ENCODE measurements around the gene CTSL.

Gene CTSL

DNA sequence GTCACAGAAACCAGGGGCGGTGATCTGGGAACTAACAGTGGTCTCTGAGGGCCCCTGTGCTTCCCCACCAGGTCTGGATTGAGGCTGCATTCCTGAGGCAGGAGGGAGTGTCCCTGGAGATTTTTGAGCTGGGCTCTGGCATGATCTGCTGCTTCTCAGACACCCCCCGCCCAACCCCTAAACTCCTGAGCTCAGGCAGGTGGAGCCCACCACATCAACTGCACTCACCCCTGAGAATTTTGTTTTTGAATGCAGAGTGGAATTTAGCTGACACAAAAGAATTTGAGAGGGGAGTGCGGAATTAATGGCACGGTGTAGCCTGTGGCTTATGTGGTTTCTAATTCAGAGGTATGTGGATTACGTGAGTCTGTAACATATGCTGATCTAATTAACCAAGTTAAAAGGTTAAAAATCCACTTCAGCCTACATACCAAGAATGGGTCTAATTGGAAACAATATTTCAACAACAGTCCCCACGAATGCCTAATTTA, 23.9 kb upstream of the CTSL start:
- DNase-seq: peak; percentile 50

DNA sequence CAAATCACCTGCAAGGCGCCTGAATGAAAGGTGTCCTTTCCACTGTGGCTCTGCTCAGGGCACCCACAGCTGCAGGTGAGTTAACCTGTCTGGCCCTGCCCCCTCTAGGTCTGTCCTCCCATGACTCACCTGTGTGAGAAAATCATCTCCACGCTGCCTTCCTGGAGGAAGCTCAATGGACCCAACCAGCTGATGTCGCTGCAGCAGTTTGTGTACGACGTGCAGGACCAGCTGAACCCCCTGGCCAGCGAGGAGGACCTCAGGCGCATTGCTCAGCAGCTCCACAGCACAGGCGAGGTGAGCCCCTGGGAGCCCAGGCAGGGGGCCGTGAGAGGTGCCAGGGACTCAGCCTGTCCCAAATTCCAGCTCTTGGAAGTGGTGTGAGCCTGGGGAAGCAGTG, 23.0 kb upstream of the CTSL start:
- no peak for DNase-seq

DNA sequence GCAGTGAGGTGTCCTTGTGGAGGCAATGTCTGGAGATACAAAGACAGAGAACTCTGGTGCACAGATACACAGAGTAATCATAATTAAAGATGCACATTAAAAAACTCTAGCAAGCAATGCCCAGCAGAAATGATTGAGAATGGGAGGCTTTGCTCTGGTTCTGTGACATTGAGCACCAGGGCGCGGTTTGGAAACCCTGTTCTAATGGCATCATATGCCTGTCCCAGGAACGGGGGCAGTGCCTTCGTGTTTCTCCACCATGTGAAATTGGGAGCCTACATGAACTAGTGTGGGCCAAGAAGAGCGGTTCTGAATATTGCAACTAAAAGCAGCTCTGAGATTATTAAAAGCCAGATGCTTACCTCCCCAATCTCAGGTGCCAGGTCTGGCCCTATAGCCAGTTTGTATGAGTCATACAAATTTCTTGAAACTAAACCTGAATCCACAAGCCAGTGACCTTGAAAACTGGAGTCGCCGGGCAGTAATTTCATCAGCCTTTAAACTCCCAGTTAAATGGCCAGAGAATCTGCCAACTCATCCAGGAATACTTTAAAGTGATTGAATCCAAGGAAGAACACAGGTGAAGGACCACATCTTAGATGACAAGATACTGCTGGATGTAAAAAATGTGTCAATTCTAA, 22.2 kb upstream of the CTSL start:
- no peak for DNase-seq

DNA sequence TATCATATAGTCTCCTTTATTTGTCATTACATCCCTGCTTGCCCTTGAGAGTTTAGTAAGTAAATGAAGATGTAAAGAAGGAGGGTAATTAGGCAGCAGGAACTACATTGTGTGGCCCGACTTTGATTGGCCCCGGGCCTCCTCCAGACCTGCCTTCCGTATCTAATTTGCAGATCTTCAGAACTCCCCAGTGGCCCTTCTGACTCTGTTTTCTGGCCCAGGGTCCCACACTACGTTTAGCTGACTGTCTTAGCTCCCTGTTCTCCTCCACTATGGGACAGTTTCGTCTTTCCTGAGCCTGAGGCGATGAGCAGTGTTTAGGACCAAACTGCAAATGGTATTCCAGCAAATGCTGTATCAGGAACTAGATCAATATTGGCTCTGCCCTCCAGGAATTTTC, 21.6 kb upstream of the CTSL start:
- DNase-seq: no peak

DNA sequence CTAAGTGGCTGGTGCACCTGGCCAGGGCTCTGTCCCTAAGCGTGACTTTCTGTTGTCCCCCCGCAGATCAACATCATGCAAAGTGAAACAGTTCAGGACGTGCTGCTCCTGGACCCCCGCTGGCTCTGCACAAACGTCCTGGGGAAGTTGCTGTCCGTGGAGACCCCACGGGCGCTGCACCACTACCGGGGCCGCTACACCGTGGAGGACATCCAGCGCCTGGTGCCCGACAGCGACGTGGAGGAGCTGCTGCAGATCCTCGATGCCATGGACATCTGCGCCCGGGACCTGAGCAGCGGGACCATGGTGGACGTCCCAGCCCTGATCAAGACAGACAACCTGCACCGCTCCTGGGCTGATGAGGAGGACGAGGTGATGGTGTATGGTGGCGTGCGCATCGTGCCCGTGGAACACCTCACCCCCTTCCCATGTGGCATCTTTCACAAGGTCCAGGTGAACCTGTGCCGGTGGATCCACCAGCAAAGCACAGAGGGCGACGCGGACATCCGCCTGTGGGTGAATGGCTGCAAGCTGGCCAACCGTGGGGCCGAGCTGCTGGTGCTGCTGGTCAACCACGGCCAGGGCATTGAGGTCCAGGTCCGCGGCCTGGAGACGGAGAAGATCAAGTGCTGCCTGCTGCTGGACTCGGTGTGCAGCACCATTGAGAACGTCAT, 19.7 kb upstream of the CTSL start:
- no peak for DNase-seq

DNA sequence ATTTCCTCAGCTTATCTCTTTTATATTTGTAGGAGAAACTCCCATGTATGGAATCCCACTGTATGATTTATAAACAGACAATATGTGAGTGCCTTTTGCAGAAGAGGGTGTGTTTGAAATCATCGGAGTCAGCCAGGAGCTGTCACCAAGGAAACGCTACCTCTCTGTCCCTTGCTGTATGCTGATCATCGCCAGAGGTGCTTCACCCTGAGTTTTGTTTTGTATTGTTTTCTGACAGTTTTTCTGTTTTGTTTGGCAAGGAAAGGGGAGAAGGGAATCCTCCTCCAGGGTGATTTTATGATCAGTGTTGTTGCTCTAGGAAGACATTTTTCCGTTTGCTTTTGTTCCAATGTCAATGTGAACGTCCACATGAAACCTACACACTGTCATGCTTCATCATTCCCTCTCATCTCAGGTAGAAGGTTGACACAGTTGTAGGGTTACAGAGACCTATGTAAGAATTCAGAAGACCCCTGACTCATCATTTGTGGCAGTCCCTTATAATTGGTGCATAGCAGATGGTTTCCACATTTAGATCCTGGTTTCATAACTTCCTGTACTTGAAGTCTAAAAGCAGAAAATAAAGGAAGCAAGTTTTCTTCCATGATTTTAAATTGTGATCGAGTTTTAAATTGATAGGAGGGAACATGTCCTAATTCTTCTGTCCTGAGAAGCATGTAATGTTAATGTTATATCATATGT, 18.0 kb upstream of the CTSL start:
- no peak for DNase-seq

DNA sequence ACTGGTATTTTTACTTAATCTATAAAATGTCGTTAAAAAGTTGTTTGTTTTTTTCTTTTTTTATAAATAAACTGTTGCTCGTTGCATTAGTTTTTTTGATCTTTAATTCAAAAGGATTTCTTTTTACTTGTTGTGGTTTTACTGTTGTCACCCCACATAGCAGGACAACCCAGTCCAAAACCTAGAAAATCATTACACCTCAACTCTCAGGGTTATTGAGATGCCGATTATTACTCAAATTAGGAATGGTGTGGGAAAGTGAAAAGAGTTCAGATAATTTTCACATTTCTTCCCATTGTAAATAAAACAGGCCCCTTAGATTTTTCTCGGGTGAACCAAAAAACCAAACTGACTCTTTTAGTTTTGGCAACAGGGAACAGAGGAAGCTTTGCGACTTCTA, 17.4 kb upstream of the CTSL start:
- no peak for DNase-seq

DNA sequence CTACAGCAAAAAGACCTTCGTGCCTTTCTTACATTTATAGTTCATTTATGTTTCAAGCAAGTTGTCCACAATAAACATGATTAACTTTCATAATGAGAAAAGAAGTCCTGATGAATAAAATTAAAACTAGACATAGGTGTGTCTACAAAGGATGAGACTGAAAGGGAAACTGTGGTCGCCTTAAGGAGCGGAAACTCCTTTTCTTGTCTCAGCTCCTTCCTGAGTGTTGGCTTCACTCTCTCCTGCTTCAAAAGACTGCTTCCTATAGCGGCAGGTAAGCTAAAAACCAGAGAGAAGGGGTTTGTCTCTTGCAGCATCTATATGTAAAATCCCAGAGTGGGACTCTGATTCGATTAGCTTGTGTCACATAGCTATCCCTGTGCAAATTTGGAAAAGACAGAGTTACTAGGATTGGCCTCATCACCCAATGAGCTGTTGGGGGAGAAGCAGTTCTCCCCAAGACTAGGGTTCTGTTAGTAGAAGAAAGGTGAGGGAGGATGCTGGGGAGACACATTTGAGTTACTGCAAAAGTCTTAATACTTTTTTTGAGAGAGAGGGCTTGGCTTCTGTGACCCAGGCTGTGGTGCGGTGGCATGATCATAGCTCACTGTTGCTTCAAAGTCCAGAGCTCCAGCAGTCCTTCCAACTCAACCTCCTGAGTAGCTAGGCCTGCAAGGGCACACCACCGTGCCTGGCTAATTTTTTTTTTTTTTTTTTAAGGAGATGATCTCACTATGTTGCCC, 16.8 kb upstream of the CTSL start:
- no peak for DNase-seq

DNA sequence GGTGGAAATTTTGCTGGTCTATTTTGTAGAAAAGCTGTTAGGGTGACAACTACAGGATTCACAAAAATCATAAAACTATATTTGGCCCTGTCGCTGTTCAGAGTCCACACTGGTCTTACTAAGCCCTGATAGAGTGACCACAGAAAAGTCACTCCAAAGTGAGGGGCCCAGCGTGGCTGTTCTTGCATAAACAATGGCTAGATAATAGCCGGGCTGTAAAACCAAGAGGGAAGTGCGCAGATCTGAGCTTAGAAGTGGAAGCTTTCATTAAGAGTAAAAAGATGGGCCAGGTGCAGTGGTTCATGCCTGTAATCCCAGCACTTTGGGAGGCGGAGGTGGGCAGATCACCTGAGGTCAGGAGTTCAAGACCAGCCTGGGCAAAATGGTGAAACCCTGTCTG, 15.5 kb upstream of the CTSL start:
- DNase-seq: no peak

DNA sequence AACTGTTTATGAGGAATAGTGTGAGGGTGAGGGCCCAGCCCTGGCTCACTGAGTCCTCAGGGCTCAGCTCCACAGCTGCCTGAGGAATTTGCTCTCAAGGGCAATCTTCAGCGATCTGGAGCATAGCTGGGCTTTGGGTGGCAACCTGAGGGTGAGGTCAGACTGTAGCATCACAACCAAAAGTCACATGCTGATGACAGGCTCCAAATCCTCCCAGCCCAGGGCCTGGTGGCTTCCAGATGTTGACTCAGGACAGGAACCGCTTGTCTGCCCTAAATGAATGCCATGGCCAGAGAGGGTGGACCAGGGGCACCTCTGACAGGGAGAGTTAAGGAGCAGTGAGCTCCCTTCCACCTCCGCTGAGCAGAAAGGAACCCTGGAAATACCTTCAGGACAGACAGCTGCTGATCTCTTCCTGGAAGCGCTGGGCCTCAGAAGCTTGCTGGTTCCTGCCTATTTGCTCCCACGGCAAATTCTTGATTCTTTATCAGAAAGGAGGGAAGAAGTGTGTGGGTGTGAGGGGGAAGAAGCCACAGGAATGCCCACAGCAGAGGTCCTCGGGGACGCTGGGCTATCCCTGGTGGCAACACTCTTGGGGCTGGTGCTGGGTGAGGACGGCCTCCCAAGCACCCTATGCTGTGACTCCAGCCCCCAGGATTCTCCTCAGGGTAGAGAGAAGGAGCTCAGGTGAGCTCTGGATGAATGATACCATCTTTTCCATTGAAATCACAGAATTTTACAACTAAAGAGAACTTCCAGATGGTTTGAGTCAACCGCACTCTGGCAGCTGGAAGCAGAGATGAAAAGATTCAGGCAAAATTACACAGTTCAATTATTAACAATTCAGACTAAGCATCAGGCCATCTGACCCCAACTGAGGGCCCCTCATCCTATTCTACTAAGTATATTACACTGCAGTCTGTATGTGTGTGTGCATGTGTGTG, 13.8 kb upstream of the CTSL start:
- peak; percentile 90 for DNase-seq

DNA sequence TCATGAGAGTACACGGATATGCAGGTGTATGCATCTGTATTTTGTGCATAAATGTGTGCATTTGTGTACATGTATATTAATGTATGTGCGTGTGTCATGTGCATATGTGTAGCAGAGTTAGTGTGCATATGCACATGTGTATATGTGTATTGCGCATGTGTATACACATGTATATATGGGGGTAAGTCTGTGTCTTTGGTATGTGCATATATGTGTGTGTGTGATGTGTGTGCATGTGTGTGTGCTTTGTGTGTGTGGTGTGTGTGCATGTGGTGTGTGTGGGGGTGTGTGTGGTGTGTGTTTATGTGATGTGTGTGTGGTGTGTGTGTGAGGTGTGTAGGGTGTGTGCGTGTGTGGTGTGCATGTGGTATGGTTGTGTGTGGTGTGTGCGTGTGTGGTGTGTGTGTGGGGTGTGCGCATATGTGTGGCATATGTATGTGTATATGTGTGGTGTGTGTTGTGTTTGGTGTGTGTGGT, 13.1 kb upstream of the CTSL start:
- DNase-seq: no peak

DNA sequence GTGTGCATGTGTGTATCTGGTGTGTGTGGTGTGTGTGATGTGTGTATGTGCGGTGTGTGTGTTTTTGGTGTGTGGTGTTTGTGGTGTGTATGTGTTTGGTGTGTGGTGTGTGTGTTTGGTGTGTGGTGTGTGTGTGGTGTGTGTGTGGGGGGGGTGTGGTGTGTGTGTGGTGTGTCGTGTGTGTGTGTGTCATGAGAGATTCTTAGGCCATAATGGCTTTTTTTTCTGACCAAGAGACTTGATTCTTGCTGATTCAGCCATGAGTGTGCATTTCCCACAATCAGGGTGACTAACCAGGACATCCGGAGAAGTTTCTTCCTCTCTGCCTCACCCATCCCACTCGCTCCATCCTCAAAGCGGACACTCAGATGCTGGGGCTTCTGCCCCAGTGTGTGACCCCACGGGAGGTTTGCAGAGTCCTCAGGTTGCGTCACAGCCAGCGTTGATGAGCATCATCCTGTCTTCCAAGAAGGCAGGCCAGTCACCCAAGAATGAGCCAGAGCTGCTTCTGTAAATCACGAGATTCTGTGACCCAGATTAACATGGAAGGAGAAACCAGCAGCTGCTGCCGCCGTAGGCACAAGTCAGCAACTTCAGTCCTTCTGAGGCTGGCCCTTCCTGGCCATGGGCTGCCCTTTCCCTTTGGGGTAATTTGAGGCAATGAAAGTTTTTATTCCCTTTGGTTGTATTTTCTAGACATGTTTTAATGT, 12.5 kb upstream of the CTSL start:
- peak; percentile 100 for DNase-seq

DNA sequence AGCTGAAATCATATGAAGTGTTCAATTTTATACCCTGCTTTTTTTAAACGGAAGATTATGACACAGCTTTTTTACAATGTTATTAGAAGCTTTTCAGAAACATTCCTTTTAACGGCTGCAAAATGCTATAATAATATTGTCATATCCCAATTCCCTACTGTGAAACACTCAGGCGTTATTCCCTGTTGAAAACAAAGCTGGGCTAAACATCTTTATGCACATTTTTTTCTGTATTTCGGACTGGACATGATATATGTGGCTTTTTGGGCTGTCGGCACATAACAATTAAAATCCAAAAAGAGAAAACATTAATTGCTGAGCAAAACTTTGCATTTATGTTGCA, 12.0 kb upstream of the CTSL start:
- DNase-seq: no peak

DNA sequence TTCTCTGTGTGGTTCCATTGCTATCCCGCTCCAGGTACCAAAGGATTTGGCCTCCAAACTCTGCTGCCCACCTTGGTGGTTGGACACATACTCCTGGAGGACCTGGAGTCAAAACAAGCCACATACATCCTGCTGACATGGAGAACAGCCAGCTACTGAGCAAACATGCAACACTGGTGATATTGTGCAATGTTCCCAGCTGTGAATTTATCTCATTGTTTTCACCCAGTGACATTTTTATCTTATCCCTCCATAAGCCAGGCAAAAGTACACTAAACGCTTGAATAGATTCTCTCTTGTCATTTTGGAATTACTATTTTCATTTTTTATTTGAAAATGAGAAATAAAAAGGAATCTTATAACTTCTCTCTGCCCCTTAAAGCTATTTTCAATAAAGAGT, 11.1 kb upstream of the CTSL start:
- peak; percentile 77 for DNase-seq

DNA sequence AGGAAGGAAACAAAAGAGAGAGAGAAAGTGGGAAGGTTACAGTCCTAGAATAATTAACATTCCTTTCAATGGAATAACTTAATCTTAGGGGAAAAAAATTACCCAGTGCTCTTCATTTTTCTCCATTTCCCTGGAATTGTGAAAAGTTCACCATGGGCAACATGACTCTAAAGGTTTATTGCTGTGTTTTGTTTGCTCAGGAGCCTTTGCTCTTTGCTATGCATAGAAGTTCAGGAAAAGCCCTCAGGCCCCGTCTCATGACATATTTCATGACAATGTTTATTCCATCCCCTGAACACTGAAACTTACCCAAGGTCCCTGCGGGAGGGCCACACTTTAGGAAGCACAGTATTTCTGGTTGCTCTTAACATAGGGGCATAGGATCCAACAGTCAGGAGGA, 9.8 kb upstream of the CTSL start:
- DNase-seq: peak; percentile 6

DNA sequence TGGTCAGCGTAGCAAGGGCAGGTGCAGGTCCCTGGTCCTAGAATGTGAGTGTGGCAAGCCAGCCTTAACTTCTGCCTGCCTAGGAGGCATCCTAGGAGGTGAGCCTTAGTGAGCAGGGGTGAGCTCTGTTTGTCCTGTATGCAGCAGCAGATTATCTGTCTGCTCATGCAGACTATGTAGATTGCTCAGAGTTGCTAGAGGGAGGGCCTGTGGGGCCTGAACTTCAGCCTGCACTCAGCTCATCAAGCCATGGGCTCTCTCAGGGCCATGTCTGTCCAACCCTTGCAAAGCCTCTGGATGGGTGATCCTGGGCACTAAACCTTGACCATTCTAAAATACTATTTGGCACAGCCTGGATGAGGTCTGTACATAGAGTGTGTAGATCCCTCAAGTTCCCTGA, 8.5 kb upstream of the CTSL start:
- no peak for DNase-seq

DNA sequence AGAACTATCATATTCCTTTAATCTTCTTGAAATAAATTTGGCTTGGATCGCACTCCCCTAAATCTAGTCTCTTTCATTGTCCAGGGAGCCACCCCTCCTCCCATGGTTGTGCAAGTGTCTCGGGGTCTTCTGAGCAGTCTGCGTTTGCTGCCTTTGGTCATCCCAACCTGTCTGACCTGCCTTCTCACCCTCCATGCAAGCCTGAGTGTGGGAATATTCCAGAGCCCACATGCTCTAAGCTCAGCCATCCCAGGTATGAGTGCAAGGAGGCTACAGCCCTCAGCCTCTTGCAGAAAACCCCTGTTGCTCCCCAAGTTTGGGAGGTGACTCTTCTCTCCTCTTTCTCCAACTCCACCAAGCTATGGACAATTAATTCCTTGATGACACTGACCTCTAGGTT, 7.7 kb upstream of the CTSL start:
- DNase-seq: no peak

DNA sequence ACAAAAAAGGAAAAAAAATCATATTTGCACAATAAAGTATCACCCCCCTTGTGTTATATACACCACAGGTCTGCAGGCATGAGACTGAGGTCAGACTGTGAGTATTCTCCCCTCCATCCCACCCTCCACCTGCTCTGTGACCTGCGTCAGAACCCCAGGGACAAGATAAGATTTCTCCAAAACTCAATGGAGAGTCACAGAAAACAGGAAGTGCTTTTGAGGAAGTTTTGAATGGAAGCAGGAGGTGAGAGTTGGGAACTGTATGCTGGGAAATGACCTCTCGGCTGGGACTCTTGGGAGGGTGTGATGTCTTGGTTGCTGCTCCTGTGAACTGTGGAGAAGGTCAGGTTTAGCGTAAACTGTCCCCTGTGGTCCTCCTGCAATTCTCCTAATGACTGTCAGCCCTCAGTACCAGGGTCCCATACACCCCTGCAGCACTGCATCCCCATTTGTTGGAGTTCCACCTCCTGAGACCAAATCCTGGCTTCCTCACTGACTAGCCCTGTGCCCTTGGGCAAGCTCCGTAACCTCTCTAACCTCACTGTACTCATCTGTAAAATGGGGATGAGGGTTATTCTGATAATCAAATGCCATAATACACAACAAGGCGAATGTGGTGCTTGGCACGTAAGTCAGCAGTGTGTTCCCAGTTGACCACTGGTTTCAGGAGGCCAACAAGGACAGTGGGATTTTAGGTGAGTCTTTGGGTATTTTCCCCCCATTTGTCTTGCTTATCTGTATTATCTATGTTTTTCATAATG, 6.9 kb upstream of the CTSL start:
- DNase-seq: no peak

DNA sequence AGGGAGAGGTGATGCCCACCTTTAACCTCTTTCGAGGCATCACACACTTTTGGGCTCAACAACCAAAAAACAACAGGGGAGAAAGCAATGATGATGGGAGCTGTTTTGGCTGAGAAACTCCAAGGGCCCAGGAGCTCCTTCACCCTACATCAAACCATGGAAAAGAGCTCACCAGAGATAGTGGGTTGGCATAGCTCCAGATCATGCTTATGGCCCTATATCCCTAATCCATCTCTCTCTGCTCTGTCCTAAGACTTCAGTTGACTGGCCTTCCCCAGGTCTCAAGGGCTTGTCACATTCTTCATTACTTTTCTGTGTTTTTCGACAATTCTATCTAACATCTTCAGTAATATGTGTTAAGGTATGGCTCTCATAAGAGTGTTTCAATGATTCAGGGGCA, 5.7 kb upstream of the CTSL start:
- DNase-seq: no peak

DNA sequence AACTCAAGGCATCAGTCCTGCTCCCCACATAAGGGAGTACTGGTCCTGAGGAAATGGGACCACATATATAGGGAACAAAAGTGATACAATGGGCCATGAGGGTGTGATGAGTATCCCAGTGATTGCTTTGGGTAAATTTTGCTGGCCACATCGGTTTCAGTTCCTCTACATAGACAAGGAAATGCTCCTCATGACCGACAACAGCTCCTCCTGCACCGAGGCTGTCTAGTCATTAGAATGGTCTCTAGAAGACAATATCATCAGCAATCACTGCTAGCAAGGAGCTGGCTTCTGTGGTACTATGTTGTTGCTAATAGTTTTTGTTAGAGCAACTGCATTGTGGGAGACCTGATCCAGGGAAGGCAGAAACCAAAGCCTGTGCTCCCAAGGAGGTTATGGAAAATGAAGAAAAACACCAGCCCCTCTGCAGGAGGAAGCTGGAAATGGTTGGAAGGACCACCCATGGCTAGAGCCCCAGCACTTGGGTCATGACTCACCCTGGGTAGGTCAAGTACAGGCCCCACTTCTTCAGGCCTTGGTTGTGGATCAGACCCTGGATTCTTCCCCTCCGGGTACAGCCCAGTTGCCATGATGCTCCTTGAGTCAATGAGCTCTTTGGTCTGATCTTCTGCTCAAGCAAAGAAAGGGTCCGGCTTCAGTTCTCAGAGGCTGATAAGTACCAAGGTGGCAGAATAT, 3.4 kb upstream of the CTSL start:
- no peak for DNase-seq

All from EL (cell line).